NCI-H1105 treated with DMSO at 0.1 percent for 48 hours (cell line): ENCODE measurements around the gene MICALL1.
"Not testable (repeated sequence)": the region's sequence is repeated elsewhere in the genome, so short reads cannot be mapped to it uniquely, and the experiment has no call there.

ENCODE experiments used
- DNase-seq: peaks from one replicate; lab custom pipeline; 2025; lab: John Stamatoyannopoulos, UW

MICALL1 gene

GRCh38 chr22:37959231-37959825, 53.2 kb downstream of the MICALL1 start:
- no peak for DNase-seq

- no peak for DNase-seq
Observed at GRCh38 chr22:37961062-37961461, 55.0 kb downstream of the MICALL1 start.

- DNase-seq = no peak
Observed at GRCh38 chr22:37965940-37966664, 60.0 kb downstream of the MICALL1 start.

- DNase-seq = no peak
Observed at GRCh38 chr22:37967147-37967546, 61.0 kb downstream of the MICALL1 start.

GRCh38 chr22:37967637-37968451, 61.7 kb downstream of the MICALL1 start:
- DNase-seq = no peak

- DNase-seq = no peak
Observed at GRCh38 chr22:37968452-37969251, 62.6 kb downstream of the MICALL1 start.

- DNase-seq = no peak
Observed at GRCh38 chr22:37970864-37971263, 64.8 kb downstream of the MICALL1 start.

- no peak for DNase-seq
Observed at GRCh38 chr22:37971475-37972434, 65.7 kb downstream of the MICALL1 start.

- peak; percentile 3 for DNase-seq
Observed at GRCh38 chr22:37972527-37972926, 66.4 kb downstream of the MICALL1 start.

- DNase-seq = no peak
Observed at GRCh38 chr22:37973271-37974170, 67.4 kb downstream of the MICALL1 start.

- DNase-seq = no peak
Observed at GRCh38 chr22:37975153-37975552, 69.1 kb downstream of the MICALL1 start.

- not testable (repeated sequence) for DNase-seq
Observed at GRCh38 chr22:37976022-37976421, 69.9 kb downstream of the MICALL1 start.

- DNase-seq = no peak
Observed at GRCh38 chr22:37976547-37976946, 70.5 kb downstream of the MICALL1 start.

GRCh38 chr22:37979782-37980181, 73.7 kb downstream of the MICALL1 start:
- no peak for DNase-seq

- DNase-seq = no peak
Observed at GRCh38 chr22:37981282-37982011, 75.3 kb downstream of the MICALL1 start.

GRCh38 chr22:37982151-37982785, 76.2 kb downstream of the MICALL1 start:
- DNase-seq = no peak

GRCh38 chr22:37982938-37983859, 77.1 kb downstream of the MICALL1 start:
- no peak for DNase-seq
